ENCODE results near the gene CNRIP1.

Gene CNRIP1

DNA sequence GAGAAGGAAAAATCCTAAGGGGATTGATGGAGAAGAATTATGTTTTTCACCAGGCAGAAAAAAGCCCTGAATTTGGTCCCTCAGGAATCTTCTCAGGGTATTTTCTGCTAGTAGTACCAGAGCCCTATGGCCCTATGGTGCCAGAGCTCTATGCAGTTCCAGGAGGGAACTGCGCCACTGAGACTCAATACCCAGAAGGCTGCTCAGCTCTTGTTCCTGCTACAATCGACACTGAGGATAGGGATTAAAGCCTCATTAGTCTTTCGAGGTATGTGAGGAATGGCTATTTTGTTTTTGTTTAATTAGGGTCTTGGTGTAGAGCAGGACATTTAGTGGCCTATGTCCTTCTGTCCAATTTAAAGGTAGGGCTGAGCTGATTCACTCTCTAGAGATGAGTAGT, 45.7 kb downstream of the CNRIP1 start:
- Mint-ChIP-seq H3K36me3 (ENCODE audit: low read depth) (no peaks in the 10 kb centered on the region), H3K9me3 (no peaks in the 10 kb centered on the region), H3K4me1 (peaks cover 4% of the 10 kb centered on the region), H3K27me3 (ENCODE audit: low read depth) (peaks cover 4% of the 10 kb centered on the region), H3K4me3 (no peak overlapping the region), H3K27ac (peak overlapping the region in 1 of 3 experiments; percentile 37)
- TF ChIP-seq, protein P1, sequence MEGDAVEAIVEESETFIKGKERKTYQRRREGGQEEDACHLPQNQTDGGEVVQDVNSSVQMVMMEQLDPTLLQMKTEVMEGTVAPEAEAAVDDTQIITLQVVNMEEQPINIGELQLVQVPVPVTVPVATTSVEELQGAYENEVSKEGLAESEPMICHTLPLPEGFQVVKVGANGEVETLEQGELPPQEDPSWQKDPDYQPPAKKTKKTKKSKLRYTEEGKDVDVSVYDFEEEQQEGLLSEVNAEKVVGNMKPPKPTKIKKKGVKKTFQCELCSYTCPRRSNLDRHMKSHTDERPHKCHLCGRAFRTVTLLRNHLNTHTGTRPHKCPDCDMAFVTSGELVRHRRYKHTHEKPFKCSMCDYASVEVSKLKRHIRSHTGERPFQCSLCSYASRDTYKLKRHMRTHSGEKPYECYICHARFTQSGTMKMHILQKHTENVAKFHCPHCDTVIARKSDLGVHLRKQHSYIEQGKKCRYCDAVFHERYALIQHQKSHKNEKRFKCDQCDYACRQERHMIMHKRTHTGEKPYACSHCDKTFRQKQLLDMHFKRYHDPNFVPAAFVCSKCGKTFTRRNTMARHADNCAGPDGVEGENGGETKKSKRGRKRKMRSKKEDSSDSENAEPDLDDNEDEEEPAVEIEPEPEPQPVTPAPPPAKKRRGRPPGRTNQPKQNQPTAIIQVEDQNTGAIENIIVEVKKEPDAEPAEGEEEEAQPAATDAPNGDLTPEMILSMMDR (IDR thresholded peaks at IDR 0.05; ENCODE audit: unreplicated experiment in 3 of 3) = no peak

DNA sequence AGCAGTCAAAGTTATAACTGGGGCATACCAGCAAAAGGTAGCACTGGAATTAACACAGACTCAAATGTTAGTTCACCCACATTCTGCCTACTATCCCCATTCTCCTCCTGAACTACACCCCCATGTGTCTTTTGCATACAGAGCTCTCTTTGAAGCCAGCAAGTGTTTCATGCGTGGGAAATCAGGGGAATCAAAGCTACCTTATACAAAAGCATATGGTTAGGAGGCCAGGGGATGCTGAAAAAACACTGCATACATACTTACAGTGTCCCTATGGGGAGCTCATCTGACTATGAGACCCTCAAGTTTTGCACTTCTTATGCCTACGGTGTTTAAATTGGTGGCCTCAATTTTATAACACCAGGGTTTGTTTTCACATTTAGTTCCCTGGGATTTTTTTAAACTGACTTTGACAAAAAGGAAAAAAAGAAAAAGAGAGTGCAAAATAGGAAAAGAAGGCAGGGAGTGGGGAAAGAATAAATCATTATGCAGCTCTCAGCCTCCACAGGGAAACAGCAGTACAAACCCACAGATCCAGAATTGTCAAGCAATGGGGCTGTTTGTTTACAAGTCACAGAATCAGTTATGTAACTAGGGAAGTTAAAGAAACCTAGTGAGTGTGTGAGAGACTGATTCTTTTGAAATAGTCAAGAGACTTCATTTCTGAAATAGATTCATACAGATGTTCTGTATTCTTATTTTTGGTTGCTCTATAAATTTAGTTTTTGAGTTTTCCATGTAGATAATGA, 47.3 kb downstream of the CNRIP1 start:
- Mint-ChIP-seq H3K9me3 (no peaks in the 10 kb centered on the region), H3K4me1 (peaks cover 4% of the 10 kb centered on the region), H3K36me3 (ENCODE audit: low read depth) (no peaks in the 10 kb centered on the region), H3K27ac (no peak overlapping the region), H3K4me3 (no peak overlapping the region), H3K27me3 (ENCODE audit: low read depth) (peaks cover 4% of the 10 kb centered on the region)
- TF ChIP-seq, protein P1 (IDR thresholded peaks at IDR 0.05; ENCODE audit: unreplicated experiment in 3 of 3) = no peak

DNA sequence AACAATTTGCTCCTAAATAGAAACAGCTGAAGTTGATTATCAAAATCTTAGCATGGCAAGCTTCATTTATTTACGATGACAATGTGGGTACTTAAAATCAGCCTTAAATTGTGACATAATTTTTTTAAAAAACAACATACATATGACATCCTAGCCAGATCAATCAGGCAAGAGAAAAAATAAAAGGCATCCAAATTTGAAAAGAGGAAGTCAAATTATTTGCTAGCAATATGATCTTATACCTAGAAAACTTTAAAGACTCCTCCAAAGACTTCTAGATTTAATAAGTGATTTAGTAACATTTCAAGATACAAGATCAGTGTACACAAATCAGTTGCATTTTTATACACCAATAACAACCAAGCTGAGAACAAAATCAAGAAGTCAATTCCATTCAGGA, 53.1 kb downstream of the CNRIP1 start:
- H3K4me3 Mint-ChIP-seq = no peak overlapping the region
- H3K27ac Mint-ChIP-seq = no peak overlapping the region
- H3K36me3 Mint-ChIP-seq (ENCODE audit: low read depth) = no peaks in the 10 kb centered on the region
- no peaks in the 10 kb centered on the region for H3K27me3 Mint-ChIP-seq (ENCODE audit: low read depth)
- H3K9me3 Mint-ChIP-seq = no peaks in the 10 kb centered on the region
- no peaks in the 10 kb centered on the region for H3K4me1 Mint-ChIP-seq
- TF ChIP-seq, protein P1 (IDR thresholded peaks at IDR 0.05; ENCODE audit: unreplicated experiment in 3 of 3) = no peak

DNA sequence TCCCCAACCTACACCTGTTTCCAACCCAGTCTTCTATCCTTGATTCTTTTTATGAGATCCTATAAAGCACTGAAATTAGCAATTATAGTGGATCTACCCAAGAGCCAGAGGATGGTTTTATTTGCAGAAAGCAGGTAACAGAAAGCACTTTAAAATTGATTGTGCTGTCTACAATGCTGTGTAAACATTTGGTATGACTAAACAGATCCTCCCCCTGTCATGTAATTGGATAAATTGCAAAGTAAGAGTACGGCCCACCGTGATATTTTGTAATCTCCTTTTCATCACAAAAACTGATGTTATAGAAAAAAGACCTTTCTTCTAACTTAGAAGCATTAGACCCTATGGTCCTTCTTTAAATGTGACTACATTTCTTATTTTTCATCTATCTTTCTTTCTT, 56.1 kb downstream of the CNRIP1 start:
- TF ChIP-seq, protein P1 (IDR thresholded peaks at IDR 0.05; ENCODE audit: unreplicated experiment in 3 of 3) = no peak
- no peaks in the 10 kb centered on the region for H3K36me3 Mint-ChIP-seq (ENCODE audit: low read depth)
- H3K27ac Mint-ChIP-seq = no peak overlapping the region
- H3K9me3 Mint-ChIP-seq = no peaks in the 10 kb centered on the region
- no peaks in the 10 kb centered on the region for H3K27me3 Mint-ChIP-seq (ENCODE audit: low read depth)
- no peak overlapping the region for H3K4me3 Mint-ChIP-seq
- no peaks in the 10 kb centered on the region for H3K4me1 Mint-ChIP-seq

DNA sequence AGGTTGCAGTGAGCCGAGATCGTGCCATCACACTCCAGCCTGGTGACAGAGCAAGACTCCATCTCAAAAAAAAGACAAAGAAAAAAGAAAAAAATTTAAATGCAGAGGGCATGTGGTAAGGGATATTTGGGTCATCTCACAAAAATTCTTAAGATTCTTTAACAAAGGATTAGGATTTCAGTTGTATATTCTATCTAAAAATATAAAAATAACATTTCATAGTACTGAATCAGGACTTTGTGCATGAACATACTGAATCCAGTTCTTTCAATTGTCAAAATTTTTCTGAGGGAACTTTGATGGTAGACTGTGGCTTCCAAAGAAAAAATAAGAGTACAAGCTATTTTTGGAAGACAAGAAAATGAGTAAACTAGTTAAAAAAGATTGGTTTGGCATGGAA, 60.9 kb downstream of the CNRIP1 start:
- Mint-ChIP-seq H3K4me1 (peaks cover 10% of the 10 kb centered on the region), H3K36me3 (ENCODE audit: low read depth) (no peaks in the 10 kb centered on the region), H3K9me3 (no peaks in the 10 kb centered on the region), H3K27me3 (ENCODE audit: low read depth) (no peaks in the 10 kb centered on the region), H3K27ac (no peak overlapping the region), H3K4me3 (no peak overlapping the region)
- TF ChIP-seq, protein P1 (IDR thresholded peaks at IDR 0.05; ENCODE audit: unreplicated experiment in 3 of 3) = no peak

DNA sequence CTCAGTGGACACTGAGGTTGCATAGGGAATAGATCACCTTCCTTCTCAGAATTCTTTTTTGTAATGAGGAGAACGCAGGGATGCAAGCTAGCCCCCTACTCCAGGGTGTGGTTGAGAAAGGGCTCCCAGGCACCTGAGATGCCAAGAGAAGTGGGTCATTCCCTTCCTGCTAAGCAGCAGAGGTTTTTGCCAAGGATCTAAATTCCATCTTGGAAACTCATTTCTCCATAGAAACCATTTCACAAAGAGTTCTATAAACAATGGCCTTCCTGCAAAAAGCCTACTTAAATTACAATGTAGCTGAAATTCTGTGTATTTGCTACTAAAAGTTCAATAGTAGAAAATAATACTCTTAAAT, 63.7 kb downstream of the CNRIP1 start:
- H3K9me3 Mint-ChIP-seq = no peaks in the 10 kb centered on the region
- H3K4me1 Mint-ChIP-seq = peaks cover 10% of the 10 kb centered on the region
- peak overlapping the region in 1 of 3 experiments; percentile 53 for H3K4me3 Mint-ChIP-seq
- TF ChIP-seq, protein P1 (IDR thresholded peaks at IDR 0.05; ENCODE audit: unreplicated experiment in 3 of 3) = no peak
- H3K27me3 Mint-ChIP-seq (ENCODE audit: low read depth) = no peaks in the 10 kb centered on the region
- H3K27ac Mint-ChIP-seq = no peak overlapping the region
- H3K36me3 Mint-ChIP-seq (ENCODE audit: low read depth) = no peaks in the 10 kb centered on the region

Data from nephron (organoid).